22Rv1 (cell line): Measurements from ENCODE around the gene ZBTB14.

Experiments used
- CTCF ChIP-seq: fragments of 450-650 bp; IDR thresholded peaks from 2 replicates; pipeline ENCODE4 v1.5.1; 2017; ENCODE audit warnings: mild to moderate bottlenecking
- ZFX ChIP-seq: fragments of 450-650 bp; IDR thresholded peaks from 2 replicates; pipeline ENCODE4 v1.6.1; 2017; ENCODE audit warnings: antibody characterized with exemption, borderline replicate concordance

- no peak for TF ChIP-seq CTCF
- TF ChIP-seq ZFX, result no peak
Observed at GRCh38 chr18:5251117-5251516, 44.4 kb downstream of the ZBTB14 start.
